CD4-positive, alpha-beta T cell treated with Interleukin-21 for 1 hour (primary cell): ENCODE measurements around the gene NFE2L3.
"Not testable (repeated sequence)": the region's sequence is repeated elsewhere in the genome, so short reads cannot be mapped to it uniquely, and the experiment has no call there.

Experiments used
- DNase-seq: peaks from one replicate; pipeline ENCODE4 v3.0.0-alpha.2; 2020

Gene NFE2L3

GRCh38 chr7:26147646-26148306, 4.2 kb upstream of the NFE2L3 start:
- not testable (repeated sequence) for DNase-seq

- not testable (repeated sequence) for DNase-seq
Observed at GRCh38 chr7:26148307-26148700, 3.7 kb upstream of the NFE2L3 start.

- no peak for DNase-seq
Observed at GRCh38 chr7:26149391-26149977, 2.5 kb upstream of the NFE2L3 start.

- DNase-seq = peak; percentile 32
Observed at GRCh38 chr7:26151096-26151495, 902 bp upstream of the NFE2L3 start.

- DNase-seq = no peak
Observed at GRCh38 chr7:26151650-26151952, 397 bp upstream of the NFE2L3 start.

GRCh38 chr7:26152782-26153240, 813 bp downstream of the NFE2L3 start:
- DNase-seq = peak; percentile 27

- peak; percentile 35 for DNase-seq
Observed at GRCh38 chr7:26153241-26153822, 1.3 kb downstream of the NFE2L3 start.

GRCh38 chr7:26153823-26154783, 2.1 kb downstream of the NFE2L3 start:
- peak; percentile 54 for DNase-seq

- no peak for DNase-seq
Observed at GRCh38 chr7:26155531-26156375, 3.8 kb downstream of the NFE2L3 start.

- DNase-seq = peak; percentile 86
Observed at GRCh38 chr7:26156451-26157420, 4.7 kb downstream of the NFE2L3 start.

GRCh38 chr7:26157520-26158105, 5.6 kb downstream of the NFE2L3 start:
- DNase-seq = no peak

GRCh38 chr7:26159243-26159642, 7.2 kb downstream of the NFE2L3 start:
- no peak for DNase-seq

- DNase-seq = no peak
Observed at GRCh38 chr7:26160896-26161295, 8.9 kb downstream of the NFE2L3 start.

GRCh38 chr7:26162431-26162830, 10.4 kb downstream of the NFE2L3 start:
- DNase-seq = no peak

- not testable (repeated sequence) for DNase-seq
Observed at GRCh38 chr7:26163804-26164203, 11.8 kb downstream of the NFE2L3 start.

- no peak for DNase-seq
Observed at GRCh38 chr7:26165950-26166683, 14.1 kb downstream of the NFE2L3 start.

GRCh38 chr7:26166684-26167266, 14.8 kb downstream of the NFE2L3 start:
- DNase-seq = peak; percentile 29

GRCh38 chr7:26167303-26167934, 15.4 kb downstream of the NFE2L3 start:
- peak; percentile 71 for DNase-seq

GRCh38 chr7:26168458-26169023, 16.5 kb downstream of the NFE2L3 start:
- DNase-seq = no peak
